T-helper 1 cell treated with Interleukin-12 subunit alpha and Interleukin-12 subunit beta and Interleukin-4 antibody, amounts not matched to agents 30 ng/mL and 1 ng/mL, for 36 hours (primary cell): Measurements from ENCODE around the gene ANKMY1. TPM values are rescaled to one million over a fixed set of nuclear protein-coding genes. Genes with fewer than 3 reads are reported as not detected.

Source experiments
- intact Hi-C: fragments of 100-400 bp; cut with micrococcal nuclease; formaldehyde crosslinking; loops from one replicate; pipeline ENCODE4 v1.15.1; 2024
- total RNA-seq: library from RNA; stranded (reverse); gene quantifications from 2 replicates; pipeline ENCODE4 v1.2.3, GENCODE V29; 2022

The ANKMY1 gene
- total RNA-seq: 28.6 and 33.0 TPM in 2 replicates

- intact Hi-C loops: no loop called here
These were observed at the start of gene ANKMY1 for GRCh38 chr2:240557808-240558207. Gene ANKMY1 (minus strand): TSS chr2:240557988. CDS start chr2:240557335, 653 bp downstream.

GRCh38 chr2:240605867-240606743 lies 48.3 kb upstream of the ANKMY1 start:
- intact Hi-C loops: no loop called here

- intact Hi-C loops: no loop called here
These were observed 47.3 kb upstream of the ANKMY1 start for GRCh38 chr2:240604939-240605716.

- intact Hi-C loops: no loop called here
These were observed 46.6 kb upstream of the ANKMY1 start for GRCh38 chr2:240604291-240604938.

GRCh38 chr2:240603846-240604245 lies 46.1 kb upstream of the ANKMY1 start:
- intact Hi-C loops: no loop called here

- intact Hi-C loops: no loop called here
These were observed 45.5 kb upstream of the ANKMY1 start for GRCh38 chr2:240603081-240603835.

- intact Hi-C loops: no loop called here
These were observed 44.7 kb upstream of the ANKMY1 start for GRCh38 chr2:240602266-240603050.

- intact Hi-C loops: no loop called here
These were observed 44.0 kb upstream of the ANKMY1 start for GRCh38 chr2:240601831-240602160.

- intact Hi-C loops: no loop called here
These were observed 43.5 kb upstream of the ANKMY1 start for GRCh38 chr2:240601061-240601830.

- intact Hi-C loops: no loop called here
These were observed 42.7 kb upstream of the ANKMY1 start for GRCh38 chr2:240600451-240600961.

GRCh38 chr2:240599141-240599583 lies 41.4 kb upstream of the ANKMY1 start:
- intact Hi-C loops: no loop called here

GRCh38 chr2:240598311-240598911 lies 40.6 kb upstream of the ANKMY1 start:
- intact Hi-C loops: no loop called here

- intact Hi-C loops: no loop called here
These were observed 39.8 kb upstream of the ANKMY1 start for GRCh38 chr2:240597419-240598181.

GRCh38 chr2:240597054-240597418 lies 39.2 kb upstream of the ANKMY1 start:
- intact Hi-C loops: no loop called here

GRCh38 chr2:240596491-240596931 lies 38.7 kb upstream of the ANKMY1 start:
- intact Hi-C loops: no loop called here

- intact Hi-C loops: no loop called here
These were observed 38.3 kb upstream of the ANKMY1 start for GRCh38 chr2:240596080-240596460.

- intact Hi-C loops: no loop called here
These were observed 37.7 kb upstream of the ANKMY1 start for GRCh38 chr2:240595381-240596079.
